GM12891 (cell line): ENCODE measurements around the gene NDUFS7.

Source experiments
- POLR2A ChIP-seq: IDR thresholded peaks from 2 replicates; pipeline ENCODE4 v1.6.1; 2011; ENCODE audit warnings: low read depth, low read length, control low read depth
- POLR2AphosphoS5 ChIP-seq: IDR thresholded peaks from 2 replicates; pipeline ENCODE4 v1.6.1; 2011; ENCODE audit warnings: low read depth, low read length, control low read depth
- POU2F2 ChIP-seq: IDR thresholded peaks from 2 replicates; pipeline ENCODE4 v1.6.1; 2011; ENCODE audit warnings: low read depth, mild to moderate bottlenecking, control low read depth, low read length, moderate library complexity
- SPI1 ChIP-seq: IDR thresholded peaks from 2 replicates; pipeline ENCODE4 v1.6.1; 2011; ENCODE audit warnings: low read depth, low read length, control low read depth
- TAF1 ChIP-seq: IDR thresholded peaks from 2 replicates; pipeline ENCODE4 v1.6.1; 2011; ENCODE audit warnings: low read depth, low read length, control low read depth

- TF ChIP-seq POLR2A (no peak), SPI1 (no peak), POU2F2 (no peak), TAF1 (no peak), POLR2AphosphoS5 (no peak)
Measured at GRCh38 chr19:1400281-1401137, 16.8 kb downstream of the NDUFS7 start.
